HG02588 (cell line): ENCODE results near the gene ZNF581.

ENCODE experiments used
- ATAC-seq: cut with Tn5 transposase; IDR thresholded peaks from one replicate; pipeline ENCODE4 v1.9.1; 2021; ENCODE audit warnings: mild to moderate bottlenecking, moderate library complexity; ENCODE audit not compliant: unreplicated experiment

Gene ZNF581

GRCh38 chr19:55625004-55625326 is 18.5 kb upstream of the ZNF581 start:
- ATAC-seq: no peak

- ATAC-seq: no peak
Measured at GRCh38 chr19:55626350-55626749, 17.1 kb upstream of the ZNF581 start.

- ATAC-seq: no peak
Measured at GRCh38 chr19:55632463-55632834, 11.0 kb upstream of the ZNF581 start.

GRCh38 chr19:55633861-55634260 is 9.6 kb upstream of the ZNF581 start:
- no peak for ATAC-seq

- ATAC-seq: no peak
Measured at GRCh38 chr19:55635334-55635717, 8.1 kb upstream of the ZNF581 start.

- no peak for ATAC-seq
Measured at GRCh38 chr19:55635856-55636440, 7.5 kb upstream of the ZNF581 start.

GRCh38 chr19:55636723-55637122 is 6.7 kb upstream of the ZNF581 start:
- ATAC-seq: no peak

GRCh38 chr19:55637534-55637933 is 5.9 kb upstream of the ZNF581 start:
- no peak for ATAC-seq

- ATAC-seq: no peak
Measured at GRCh38 chr19:55638864-55639359, 4.5 kb upstream of the ZNF581 start.

- ATAC-seq: no peak
Measured at GRCh38 chr19:55640043-55640576, 3.3 kb upstream of the ZNF581 start.

GRCh38 chr19:55640577-55641425 is 2.6 kb upstream of the ZNF581 start, which contains the start of gene ZNF580:
TSS of gene ZNF580 (plus strand) at chr19:55641002. CDS start at chr19:55642509, 1,507 bp downstream.
- ATAC-seq: no peak

- ATAC-seq: no peak
Measured at GRCh38 chr19:55641426-55642152, 1.9 kb upstream of the ZNF581 start.

- no peak for ATAC-seq
Measured at GRCh38 chr19:55642153-55643002, 1.1 kb upstream of the ZNF581 start.

- ATAC-seq: no peak
Measured at GRCh38 chr19:55643887-55644176, 383 bp downstream of the ZNF581 start.

GRCh38 chr19:55644191-55644833 is 863 bp downstream of the ZNF581 start:
- ATAC-seq: no peak

GRCh38 chr19:55644842-55645511 is 1.5 kb downstream of the ZNF581 start:
- no peak for ATAC-seq

- no peak for ATAC-seq
Measured at GRCh38 chr19:55645512-55645881, 2.0 kb downstream of the ZNF581 start.

- ATAC-seq: no peak
Measured at GRCh38 chr19:55646889-55647731, 3.7 kb downstream of the ZNF581 start.
